Activated naive CD4-positive, alpha-beta T cell treated with anti-CD3 and anti-CD28 coated beads for 36 hours (primary cell): ENCODE results near the gene GDPD2. TPM values are rescaled to one million over a fixed set of nuclear protein-coding genes. Genes with fewer than 3 reads are reported as not detected.

Experiments used
- CTCF ChIA-PET: fragments of 350-600 bp; sonication (Branson Sonifier 250); formaldehyde crosslinking; loops from one replicate; lab custom pipeline; 2021; ENCODE audit warnings: antibody characterized with exemption; lab: Charles Lee
- DNase-seq: peaks from one replicate; pipeline ENCODE4 v3.0.0-alpha.2; 2020
- H3K27ac Mint-ChIP-seq: one replicate; pipeline ENCODE4 v1.8.0; 2021; ENCODE audit warnings: mild to moderate bottlenecking, mixed read lengths
- H3K27me3 Mint-ChIP-seq: one replicate; pipeline ENCODE4 v1.8.0; 2021; ENCODE audit warnings: low read depth, mixed read lengths
- H3K36me3 Mint-ChIP-seq: one replicate; pipeline ENCODE4 v1.8.0; 2021; ENCODE audit warnings: low read depth, mixed read lengths
- H3K4me1 Mint-ChIP-seq: one replicate; pipeline ENCODE4 v1.8.0; 2021; ENCODE audit warnings: low read depth, mixed read lengths
- H3K4me3 Mint-ChIP-seq: one replicate; pipeline ENCODE4 v1.8.0; 2021; ENCODE audit warnings: mild to moderate bottlenecking, moderate library complexity, mixed read lengths
- H3K9me3 Mint-ChIP-seq: one replicate; pipeline ENCODE4 v1.8.0; 2021; ENCODE audit warnings: mixed read lengths
- intact Hi-C: fragments of 100-400 bp; cut with micrococcal nuclease; formaldehyde crosslinking; loops from one replicate; pipeline ENCODE4 v1.15.1; 2023
- total RNA-seq, 2 experiments: library from RNA; stranded (reverse); gene quantifications; one replicate each; pipeline ENCODE4 v1.2.3, GENCODE V29; 2021

Gene GDPD2
- total RNA-seq, 2 experiments from 2014 or later, result not detected

- intact Hi-C loops, result no loop called here
- no peaks in the 10 kb centered on the region for H3K36me3 Mint-ChIP-seq
- CTCF ChIA-PET, result interaction anchor here (1.0 kb wide), 1 partner anchor 13 kb away, joined by 4 read pairs; no protein-coding TSS in a partner anchor
- peaks cover 5% of the 10 kb centered on the region for H3K4me1 Mint-ChIP-seq
- no peak overlapping the region for H3K4me3 Mint-ChIP-seq
- DNase-seq, result no peak
- no peak overlapping the region for H3K27ac Mint-ChIP-seq
- peaks cover 20% of the 10 kb centered on the region for H3K27me3 Mint-ChIP-seq
- H3K9me3 Mint-ChIP-seq, result no peaks in the 10 kb centered on the region
Measured at GRCh38 chrX:70439016-70439415, 15.9 kb downstream of the GDPD2 start.

- Mint-ChIP-seq H3K4me1 (no peaks in the 10 kb centered on the region), H3K4me3 (no peak overlapping the region), H3K27ac (no peak overlapping the region), H3K27me3 (peaks cover 27% of the 10 kb centered on the region), H3K9me3 (no peaks in the 10 kb centered on the region), H3K36me3 (no peaks in the 10 kb centered on the region)
- intact Hi-C loops, result no loop called here
- DNase-seq, result no peak
- CTCF ChIA-PET, result interaction anchor here (1.0 kb wide), 1 partner anchor 8 kb away, joined by 3 read pairs; no protein-coding TSS in a partner anchor
Measured at GRCh38 chrX:70442224-70442623, 19.1 kb downstream of the GDPD2 start.

- H3K27me3 Mint-ChIP-seq, result peaks cover 17% of the 10 kb centered on the region
- CTCF ChIA-PET, result interaction anchor here (1.1 kb wide), 1 partner anchor 10 kb away, joined by 3 read pairs; no protein-coding TSS in a partner anchor
- no peak within 1 kb of the TSS for H3K27ac Mint-ChIP-seq
- peak; percentile 25 for DNase-seq
- H3K4me1 Mint-ChIP-seq, result no peaks in the 10 kb centered on the region
- H3K4me3 Mint-ChIP-seq, result peak within 1 kb of the TSS; percentile 34
- no peaks in the 10 kb centered on the region for H3K9me3 Mint-ChIP-seq
- H3K36me3 Mint-ChIP-seq, result no peaks in the 10 kb centered on the region
- intact Hi-C loops, result no loop called here
Measured at GRCh38 chrX:70444326-70444945, 21.3 kb downstream of the GDPD2 start, which contains the start of gene DLG3. TSS of gene DLG3 (plus strand) at chrX:70444835. CDS start at chrX:70445202, 367 bp downstream.

GRCh38 chrX:70444946-70445656, 22.0 kb downstream of the GDPD2 start:
- peak overlapping the region; percentile 34 for H3K4me3 Mint-ChIP-seq
- no peaks in the 10 kb centered on the region for H3K36me3 Mint-ChIP-seq
- H3K9me3 Mint-ChIP-seq, result no peaks in the 10 kb centered on the region
- no peaks in the 10 kb centered on the region for H3K4me1 Mint-ChIP-seq
- CTCF ChIA-PET, result no interaction called here
- peaks cover 17% of the 10 kb centered on the region for H3K27me3 Mint-ChIP-seq
- H3K27ac Mint-ChIP-seq, result no peak overlapping the region
- no peak for DNase-seq
- intact Hi-C loops, result no loop called here

GRCh38 chrX:70445951-70446350, 22.8 kb downstream of the GDPD2 start:
- Mint-ChIP-seq H3K4me1 (no peaks in the 10 kb centered on the region), H3K27ac (no peak overlapping the region), H3K36me3 (no peaks in the 10 kb centered on the region), H3K4me3 (no peak overlapping the region), H3K27me3 (peaks cover 13% of the 10 kb centered on the region), H3K9me3 (no peaks in the 10 kb centered on the region)
- DNase-seq, result no peak
- intact Hi-C loops, result no loop called here
- CTCF ChIA-PET, result no interaction called here

- CTCF ChIA-PET, result no interaction called here
- H3K4me3 Mint-ChIP-seq, result no peak overlapping the region
- no peak overlapping the region for H3K27ac Mint-ChIP-seq
- H3K27me3 Mint-ChIP-seq, result peaks cover 13% of the 10 kb centered on the region
- no peaks in the 10 kb centered on the region for H3K4me1 Mint-ChIP-seq
- intact Hi-C loops, result no loop called here
- H3K36me3 Mint-ChIP-seq, result no peaks in the 10 kb centered on the region
- no peaks in the 10 kb centered on the region for H3K9me3 Mint-ChIP-seq
- DNase-seq, result no peak
Measured at GRCh38 chrX:70446380-70447350, 23.6 kb downstream of the GDPD2 start.

GRCh38 chrX:70449457-70449966, 26.4 kb downstream of the GDPD2 start:
- CTCF ChIA-PET, result no interaction called here
- Mint-ChIP-seq H3K4me3 (no peak overlapping the region), H3K27ac (no peak overlapping the region), H3K4me1 (peaks cover 13% of the 10 kb centered on the region), H3K36me3 (no peaks in the 10 kb centered on the region), H3K27me3 (peaks cover 8% of the 10 kb centered on the region), H3K9me3 (no peaks in the 10 kb centered on the region)
- no peak for DNase-seq
- intact Hi-C loops, result no loop called here

- H3K36me3 Mint-ChIP-seq, result peaks cover 3% of the 10 kb centered on the region
- no peaks in the 10 kb centered on the region for H3K9me3 Mint-ChIP-seq
- H3K4me1 Mint-ChIP-seq, result peaks cover 28% of the 10 kb centered on the region
- peak; percentile 62 for DNase-seq
- H3K27me3 Mint-ChIP-seq, result no peaks in the 10 kb centered on the region
- H3K4me3 Mint-ChIP-seq, result peak overlapping the region; percentile 80
- CTCF ChIA-PET, result interaction anchor here (0.6 to 2.4 kb wide), 8 partner anchors 13 to 1087 kb away, joined by 3 to 9 read pairs (median 4); no protein-coding TSS in a partner anchor
- no peak overlapping the region for H3K27ac Mint-ChIP-seq
- intact Hi-C loops, result loop anchor here (5.0 to 10.0 kb wide), 3 partner anchors 303 to 525 kb away; no protein-coding TSS in a partner anchor
Measured at GRCh38 chrX:70452143-70452733, 29.1 kb downstream of the GDPD2 start.

GRCh38 chrX:70453024-70453618, 30.0 kb downstream of the GDPD2 start:
- Mint-ChIP-seq H3K27me3 (no peaks in the 10 kb centered on the region), H3K4me3 (peak overlapping the region; percentile 80), H3K4me1 (peaks cover 28% of the 10 kb centered on the region), H3K9me3 (no peaks in the 10 kb centered on the region), H3K27ac (peak overlapping the region; percentile 13), H3K36me3 (peaks cover 3% of the 10 kb centered on the region)
- CTCF ChIA-PET, result interaction anchor here (0.6 to 2.4 kb wide), 6 partner anchors 18 to 1086 kb away, joined by 3 to 9 read pairs (median 4); no protein-coding TSS in a partner anchor
- intact Hi-C loops, result loop anchor here (5.0 to 10.0 kb wide), 3 partner anchors 302 to 524 kb away; no protein-coding TSS in a partner anchor
- DNase-seq, result no peak

- CTCF ChIA-PET, result interaction anchor here (3.3 kb wide), 1 partner anchor 211 kb away, joined by 17 read pairs; no protein-coding TSS in a partner anchor
Measured at GRCh38 chrX:70454441-70455365, 31.6 kb downstream of the GDPD2 start.

More at GRCh38 chrX:70454441-70455365, 31.6 kb downstream of the GDPD2 start:
- peak; percentile 77 for DNase-seq
- Mint-ChIP-seq H3K4me1 (peaks cover 28% of the 10 kb centered on the region), H3K36me3 (peaks cover 3% of the 10 kb centered on the region), H3K4me3 (peak overlapping the region; percentile 76), H3K27ac (no peak overlapping the region), H3K9me3 (no peaks in the 10 kb centered on the region), H3K27me3 (no peaks in the 10 kb centered on the region)
- intact Hi-C loops, result loop anchor here (1.0 to 10.0 kb wide), 7 partner anchors 20 to 523 kb away; no protein-coding TSS in a partner anchor
